HepG2 (cell line): ENCODE measurements around the gene USB1. TPM values are rescaled to one million over a fixed set of nuclear protein-coding genes. Genes with fewer than 3 reads are reported as not detected.
A peak's percentile ranks its signal among the peaks of the same experiment; 100 is the strongest.

Experiments used
- ATF2 ChIP-seq: sonication (generic); formaldehyde crosslinking; IDR thresholded peaks from 2 replicates; pipeline ENCODE4 v1.4.0; 2020; ENCODE audit warnings: missing genetic modification reagents
- ATRX ChIP-seq: sonication (generic); formaldehyde crosslinking; IDR thresholded peaks from 2 replicates; pipeline ENCODE4 v1.4.0; 2020; ENCODE audit warnings: missing genetic modification reagents, borderline replicate concordance
- CHD4 ChIP-seq: fragments of 200-600 bp; sonication (generic); IDR thresholded peaks from 2 replicates; pipeline ENCODE4 v1.7.0; 2017; ENCODE audit warnings: mild to moderate bottlenecking, low read length, borderline replicate concordance
- DRAP1 ChIP-seq: IDR thresholded peaks from 2 replicates; pipeline ENCODE4 v1.6.1; 2016; ENCODE audit warnings: missing genetic modification reagents, missing compliant biosample characterization
- ELF3 ChIP-seq: IDR thresholded peaks from 2 replicates; pipeline ENCODE4 v1.6.1; 2016; ENCODE audit warnings: missing genetic modification reagents, missing compliant biosample characterization
- FOXK2 ChIP-seq: fragments of 450-650 bp; IDR thresholded peaks from 2 replicates; pipeline ENCODE4 v1.6.1; 2016
- HOMEZ ChIP-seq: IDR thresholded peaks from 2 replicates; pipeline ENCODE4 v1.6.1; 2016; ENCODE audit warnings: low read depth
- NFYC ChIP-seq: IDR thresholded peaks from 2 replicates; pipeline ENCODE4 v1.6.1; 2016; ENCODE audit warnings: missing genetic modification reagents, missing compliant biosample characterization
- PREB ChIP-seq: sonication (generic); formaldehyde crosslinking; IDR thresholded peaks from 2 replicates; pipeline ENCODE4 v1.4.0; 2020; ENCODE audit warnings: missing genetic modification reagents
- PTBP1 ChIP-seq: fragments of 200-400 bp; formaldehyde crosslinking; IDR thresholded peaks from 2 replicates; pipeline ENCODE4 v1.6.1; 2018; ENCODE audit warnings: low read length, low read depth; ENCODE audit not compliant: poor library complexity, severe bottlenecking
- SKIL ChIP-seq: sonication (generic); formaldehyde crosslinking; IDR thresholded peaks from 2 replicates; pipeline ENCODE4 v1.8.0; 2022; ENCODE audit warnings: missing genetic modification reagents, mild to moderate bottlenecking, moderate library complexity, borderline replicate concordance
- SRY ChIP-seq: sonication (generic); formaldehyde crosslinking; IDR thresholded peaks from 2 replicates; pipeline ENCODE4 v1.8.0; 2022; ENCODE audit warnings: mild to moderate bottlenecking, missing genetic modification reagents
- STAG1 ChIP-seq: sonication (generic); formaldehyde crosslinking; IDR thresholded peaks from 2 replicates; pipeline ENCODE4 v1.4.0; 2020; ENCODE audit warnings: missing genetic modification reagents
- ZFP91 ChIP-seq: sonication (generic); formaldehyde crosslinking; IDR thresholded peaks from 2 replicates; pipeline ENCODE4 v1.9.0; 2022; ENCODE audit warnings: missing genetic modification reagents, mild to moderate bottlenecking, borderline replicate concordance
- ZNF124 ChIP-seq: sonication (generic); formaldehyde crosslinking; IDR thresholded peaks from 2 replicates; pipeline ENCODE4 v1.4.0; 2020; ENCODE audit warnings: missing genetic modification reagents
- ZNF430 ChIP-seq: sonication (generic); formaldehyde crosslinking; IDR thresholded peaks from 2 replicates; pipeline ENCODE4 v1.9.0; 2021; ENCODE audit warnings: mild to moderate bottlenecking, missing genetic modification reagents
- ZNF615 ChIP-seq: sonication (generic); formaldehyde crosslinking; IDR thresholded peaks from 2 replicates; pipeline ENCODE4 v1.5.0; 2020; ENCODE audit warnings: mild to moderate bottlenecking, missing genetic modification reagents, borderline replicate concordance
- ZNF670 ChIP-seq: sonication (generic); formaldehyde crosslinking; IDR thresholded peaks from 2 replicates; pipeline ENCODE4 v1.8.0; 2022; ENCODE audit warnings: mild to moderate bottlenecking, missing genetic modification reagents, borderline replicate concordance
- ZSCAN29 ChIP-seq: sonication (generic); formaldehyde crosslinking; conservative IDR thresholded peaks from 2 replicates; pipeline ENCODE4 v1.4.0; 2020; ENCODE audit warnings: mild to moderate bottlenecking, missing genetic modification reagents
- polyA plus RNA-seq, 8 experiments: library from polyadenylated mRNA; depleted of rRNA in 3 of 8; stranded (reverse) in 7 of 8; unstranded in 1 of 8; fragments of >200 nt; fragmentation: Illumina TruSeq in 4 of 8; extraction: Trizol in 4 of 8; gene quantifications; 2 replicates each; pipeline versions ENCODE4 v1.2.1 to v1.2.3, GENCODE V29; 2011 to 2016; ENCODE audit warnings: low read depth in 4 of 8, missing spikeins in 1 of 8, mixed read lengths in 1 of 8; ENCODE audit not compliant: insufficient read depth in 1 of 8
- total RNA-seq, 5 experiments: library from RNA; depleted of rRNA; stranded (reverse); fragments of >200 nt; fragmentation: Illumina TruSeq; extraction: Trizol; gene quantifications; 2 replicates each; pipeline ENCODE4 v1.2.3, GENCODE V29; 2016; ENCODE audit warnings: low read depth in 1 of 5

Gene USB1
- total and polyA plus RNA-seq, 2 of the 13 experiments (the other 11 are each of a cell fraction or from before 2014, with no cell fraction given), result 16.7 to 65.4 TPM

GRCh38 chr16:58024486-58025350, 23.5 kb downstream of the USB1 start (continued):
- no peak; the same call in 1 of the 2 replicates for TF ChIP-seq ATF2 (CRISPR knock-in tag)
- TF ChIP-seq ZNF124, result peak; percentile 81
- TF ChIP-seq PTBP1, result no peak
- no peak; the same call in 1 of the 2 replicates for TF ChIP-seq CHD4
- no peak for TF ChIP-seq SRY (CRISPR knock-in tag)
- TF ChIP-seq DRAP1, result peak; percentile 73
- peak; percentile 5; the same call in 1 of the 2 replicates for TF ChIP-seq ZNF615 (CRISPR knock-in tag)
- peak; percentile 77; the same call in 1 of the 2 replicates for TF ChIP-seq ZSCAN29 (CRISPR knock-in tag)
- TF ChIP-seq ELF3, result peak; percentile 98
- TF ChIP-seq STAG1, result no peak
- no peak; the same call in 1 of the 2 replicates for TF ChIP-seq NFYC (CRISPR knock-in tag)
- TF ChIP-seq SKIL (CRISPR knock-in tag), result peak; percentile 91
- TF ChIP-seq ZNF670 (CRISPR knock-in tag), result peak; percentile 92
- no peak for TF ChIP-seq PREB
- peak; percentile 95 for TF ChIP-seq ZNF430 (CRISPR knock-in tag)
- TF ChIP-seq ZFP91 (CRISPR knock-in tag), result peak; percentile 30
- peak; percentile 58; the same call in 1 of the 2 replicates for TF ChIP-seq HOMEZ (CRISPR knock-in tag)
- no peak for TF ChIP-seq FOXK2
- TF ChIP-seq ATRX (CRISPR knock-in tag), result no peak
